HepG2 (cell line): ENCODE results near the gene RRP12. TPM values are rescaled to one million over a fixed set of nuclear protein-coding genes. Genes with fewer than 3 reads are reported as not detected.

Experiments used
- FOXP1 ChIP-seq, 2 experiments: fragments of 450-650 bp in 1 of 2; IDR thresholded peaks; 2 replicates each; pipeline ENCODE4 v1.6.1; 2017 to 2018; ENCODE audit warnings: antibody characterized with exemption in 1 of 2
- HCFC1 ChIP-seq: fragments of 150-350 bp; IDR thresholded peaks from 2 replicates; pipeline ENCODE4 v1.6.1; 2014; ENCODE audit warnings: low read depth, low read length
- JARID2 ChIP-seq: sonication (generic); formaldehyde crosslinking; IDR thresholded peaks from 2 replicates; pipeline ENCODE4 v1.8.1; 2023; ENCODE audit warnings: missing genetic modification reagents, inconsistent platforms; ENCODE audit not compliant: insufficient replicate concordance
- NR2C2 ChIP-seq: sonication (generic); formaldehyde crosslinking; IDR thresholded peaks from 2 replicates; pipeline ENCODE4 v1.4.0; 2020; ENCODE audit warnings: missing genetic modification reagents, mild to moderate bottlenecking, moderate library complexity, borderline replicate concordance
- SAP130 ChIP-seq: IDR thresholded peaks from 2 replicates; pipeline ENCODE4 v1.6.1; 2016; ENCODE audit warnings: low read depth
- SUZ12 ChIP-seq: fragments of 150-350 bp; IDR thresholded peaks from 2 replicates; pipeline ENCODE4 v1.6.1; 2014; ENCODE audit warnings: low read depth, low read length
- YEATS4 ChIP-seq: sonication (generic); formaldehyde crosslinking; IDR thresholded peaks from 2 replicates; pipeline ENCODE4 v1.4.0; 2020; ENCODE audit warnings: missing genetic modification reagents, borderline replicate concordance
- ZBTB21 ChIP-seq: sonication (generic); formaldehyde crosslinking; IDR thresholded peaks from 2 replicates; pipeline ENCODE4 v1.4.0; 2020; ENCODE audit warnings: missing genetic modification reagents
- ZNF20 ChIP-seq: sonication (generic); formaldehyde crosslinking; IDR thresholded peaks from 2 replicates; pipeline ENCODE4 v1.4.0; 2020; ENCODE audit warnings: mild to moderate bottlenecking, moderate library complexity, missing genetic modification reagents
- ZNF33A ChIP-seq: sonication (generic); formaldehyde crosslinking; IDR thresholded peaks from 2 replicates; pipeline ENCODE4 v1.5.1; 2020; ENCODE audit warnings: missing genetic modification reagents, mild to moderate bottlenecking, moderate library complexity, borderline replicate concordance
- ZNF382 ChIP-seq: sonication (generic); formaldehyde crosslinking; IDR thresholded peaks from 2 replicates; pipeline ENCODE4 v1.5.0; 2020; ENCODE audit warnings: missing genetic modification reagents, mild to moderate bottlenecking, borderline replicate concordance
- ZNF747 ChIP-seq: sonication (generic); formaldehyde crosslinking; IDR thresholded peaks from 2 replicates; pipeline ENCODE4 v1.8.1; 2023; ENCODE audit warnings: missing genetic modification reagents, mild to moderate bottlenecking, borderline replicate concordance
- ZNF775 ChIP-seq: sonication (generic); formaldehyde crosslinking; IDR thresholded peaks from 2 replicates; pipeline ENCODE4 v1.4.0; 2020; ENCODE audit warnings: missing genetic modification reagents, mild to moderate bottlenecking, moderate library complexity, borderline replicate concordance
- ZNF816 ChIP-seq: sonication (generic); formaldehyde crosslinking; IDR thresholded peaks from 2 replicates; pipeline ENCODE4 v1.8.0; 2022; ENCODE audit warnings: missing genetic modification reagents, mild to moderate bottlenecking, borderline replicate concordance
- ZNF839 ChIP-seq: sonication (generic); formaldehyde crosslinking; IDR thresholded peaks from 2 replicates; pipeline ENCODE4 v1.4.0; 2020; ENCODE audit warnings: missing genetic modification reagents, mild to moderate bottlenecking, borderline replicate concordance
- ZNF878 ChIP-seq: sonication (generic); formaldehyde crosslinking; IDR thresholded peaks from 2 replicates; pipeline ENCODE4 v1.8.1; 2023; ENCODE audit warnings: mild to moderate bottlenecking, missing genetic modification reagents, moderate library complexity
- polyA plus RNA-seq, 8 experiments: library from polyadenylated mRNA; depleted of rRNA in 3 of 8; stranded (reverse) in 7 of 8; unstranded in 1 of 8; fragments of >200 nt; fragmentation: Illumina TruSeq in 4 of 8; extraction: Trizol in 4 of 8; gene quantifications; 2 replicates each; pipeline versions ENCODE4 v1.2.1 to v1.2.3, GENCODE V29; 2011 to 2016; ENCODE audit warnings: low read depth in 4 of 8, missing spikeins in 1 of 8, mixed read lengths in 1 of 8; ENCODE audit not compliant: insufficient read depth in 1 of 8
- total RNA-seq, 5 experiments: library from RNA; depleted of rRNA; stranded (reverse); fragments of >200 nt; fragmentation: Illumina TruSeq; extraction: Trizol; gene quantifications; 2 replicates each; pipeline ENCODE4 v1.2.3, GENCODE V29; 2016; ENCODE audit warnings: low read depth in 1 of 5
- TF ChIP-seq, protein P1 (sequence below): sonication (generic); formaldehyde crosslinking; conservative IDR thresholded peaks from 2 replicates; pipeline ENCODE4 v1.8.0; 2022; ENCODE audit warnings: missing genetic modification reagents
- TF ChIP-seq, protein P2 (sequence below): sonication (generic); formaldehyde crosslinking; IDR thresholded peaks from 2 replicates; pipeline ENCODE4 v1.4.0; 2020; ENCODE audit warnings: mild to moderate bottlenecking, missing genetic modification reagents
- TF ChIP-seq, protein P3 (sequence below): IDR thresholded peaks from 2 replicates; pipeline ENCODE4 v1.6.1; 2016; ENCODE audit warnings: control low read depth
- TF ChIP-seq, protein P4 (sequence below): sonication (generic); formaldehyde crosslinking; IDR thresholded peaks from 2 replicates; pipeline ENCODE4 v1.5.0; 2020; ENCODE audit warnings: mild to moderate bottlenecking, missing genetic modification reagents
- TF ChIP-seq, protein P5 (sequence below): sonication (generic); formaldehyde crosslinking; IDR thresholded peaks from 2 replicates; pipeline ENCODE4 v1.5.0; 2020; ENCODE audit warnings: missing genetic modification reagents

RRP12 gene
- total and polyA plus RNA-seq, 2 of the 13 experiments (the other 11 are each of a cell fraction or from before 2014, with no cell fraction given): 13.2 to 39.4 TPM

DNA sequence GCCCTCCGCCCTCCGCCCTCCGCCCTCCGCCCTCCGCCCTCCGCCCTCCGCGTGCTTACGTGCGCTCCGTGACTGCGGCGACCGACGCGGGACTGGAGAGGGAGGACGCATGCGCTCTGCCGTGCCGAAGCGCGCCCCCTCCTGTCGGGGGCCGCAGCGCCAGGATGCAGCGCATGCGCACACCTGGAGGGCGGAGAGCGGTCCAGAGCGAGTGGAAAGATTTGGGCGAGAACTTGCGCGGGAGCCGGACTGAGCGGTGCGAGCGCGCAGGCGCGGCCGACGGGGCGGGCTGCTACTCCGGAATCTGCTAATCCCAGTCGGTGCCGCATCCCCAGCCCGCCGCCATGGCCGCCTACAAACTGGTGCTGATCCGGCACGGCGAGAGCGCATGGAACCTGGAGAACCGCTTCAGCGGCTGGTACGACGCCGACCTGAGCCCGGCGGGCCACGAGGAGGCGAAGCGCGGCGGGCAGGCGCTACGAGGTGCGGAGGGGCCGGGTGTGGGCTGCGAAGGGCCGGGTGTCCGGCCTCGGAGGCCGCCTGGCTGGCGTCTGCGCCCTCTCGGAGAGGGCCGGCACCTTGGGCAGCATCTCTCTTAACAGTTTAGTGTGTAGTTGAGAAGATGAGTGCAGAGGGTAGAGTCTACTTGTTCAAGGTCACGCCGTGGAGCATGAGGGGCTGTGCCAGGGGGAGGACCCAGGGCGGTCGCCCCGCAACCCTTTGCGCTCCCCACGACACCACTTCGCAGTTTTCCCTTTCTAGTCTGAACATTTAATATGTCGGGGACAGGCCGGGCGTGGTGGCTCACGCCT, 25.0 kb upstream of the RRP12 start, which contains the start of gene PGAM1 (continued):
- TF ChIP-seq, protein P1, sequence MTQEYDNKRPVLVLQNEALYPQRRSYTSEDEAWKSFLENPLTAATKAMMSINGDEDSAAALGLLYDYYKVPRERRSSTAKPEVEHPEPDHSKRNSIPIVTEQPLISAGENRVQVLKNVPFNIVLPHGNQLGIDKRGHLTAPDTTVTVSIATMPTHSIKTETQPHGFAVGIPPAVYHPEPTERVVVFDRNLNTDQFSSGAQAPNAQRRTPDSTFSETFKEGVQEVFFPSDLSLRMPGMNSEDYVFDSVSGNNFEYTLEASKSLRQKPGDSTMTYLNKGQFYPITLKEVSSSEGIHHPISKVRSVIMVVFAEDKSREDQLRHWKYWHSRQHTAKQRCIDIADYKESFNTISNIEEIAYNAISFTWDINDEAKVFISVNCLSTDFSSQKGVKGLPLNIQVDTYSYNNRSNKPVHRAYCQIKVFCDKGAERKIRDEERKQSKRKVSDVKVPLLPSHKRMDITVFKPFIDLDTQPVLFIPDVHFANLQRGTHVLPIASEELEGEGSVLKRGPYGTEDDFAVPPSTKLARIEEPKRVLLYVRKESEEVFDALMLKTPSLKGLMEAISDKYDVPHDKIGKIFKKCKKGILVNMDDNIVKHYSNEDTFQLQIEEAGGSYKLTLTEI (CRISPR knock-in tag): no peak
- no peak for TF ChIP-seq FOXP1 (IDR thresholded peaks at IDR 0.05)
- no peak for TF ChIP-seq FOXP1 (CRISPR knock-in tag; IDR thresholded peaks at IDR 0.05)
- TF ChIP-seq, protein P2, sequence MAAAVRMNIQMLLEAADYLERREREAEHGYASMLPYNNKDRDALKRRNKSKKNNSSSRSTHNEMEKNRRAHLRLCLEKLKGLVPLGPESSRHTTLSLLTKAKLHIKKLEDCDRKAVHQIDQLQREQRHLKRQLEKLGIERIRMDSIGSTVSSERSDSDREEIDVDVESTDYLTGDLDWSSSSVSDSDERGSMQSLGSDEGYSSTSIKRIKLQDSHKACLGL (CRISPR knock-in tag): no peak
- TF ChIP-seq ZNF20 (CRISPR knock-in tag): no peak
- peak; percentile 97 for TF ChIP-seq NR2C2 (CRISPR knock-in tag)
- peak; percentile 76 for TF ChIP-seq SAP130 (CRISPR knock-in tag)
- TF ChIP-seq ZNF839: no peak
- TF ChIP-seq, protein P3, sequence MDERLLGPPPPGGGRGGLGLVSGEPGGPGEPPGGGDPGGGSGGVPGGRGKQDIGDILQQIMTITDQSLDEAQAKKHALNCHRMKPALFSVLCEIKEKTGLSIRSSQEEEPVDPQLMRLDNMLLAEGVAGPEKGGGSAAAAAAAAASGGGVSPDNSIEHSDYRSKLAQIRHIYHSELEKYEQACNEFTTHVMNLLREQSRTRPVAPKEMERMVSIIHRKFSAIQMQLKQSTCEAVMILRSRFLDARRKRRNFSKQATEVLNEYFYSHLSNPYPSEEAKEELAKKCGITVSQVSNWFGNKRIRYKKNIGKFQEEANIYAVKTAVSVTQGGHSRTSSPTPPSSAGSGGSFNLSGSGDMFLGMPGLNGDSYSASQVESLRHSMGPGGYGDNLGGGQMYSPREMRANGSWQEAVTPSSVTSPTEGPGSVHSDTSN (CRISPR knock-in tag): no peak
- TF ChIP-seq, protein P4, sequence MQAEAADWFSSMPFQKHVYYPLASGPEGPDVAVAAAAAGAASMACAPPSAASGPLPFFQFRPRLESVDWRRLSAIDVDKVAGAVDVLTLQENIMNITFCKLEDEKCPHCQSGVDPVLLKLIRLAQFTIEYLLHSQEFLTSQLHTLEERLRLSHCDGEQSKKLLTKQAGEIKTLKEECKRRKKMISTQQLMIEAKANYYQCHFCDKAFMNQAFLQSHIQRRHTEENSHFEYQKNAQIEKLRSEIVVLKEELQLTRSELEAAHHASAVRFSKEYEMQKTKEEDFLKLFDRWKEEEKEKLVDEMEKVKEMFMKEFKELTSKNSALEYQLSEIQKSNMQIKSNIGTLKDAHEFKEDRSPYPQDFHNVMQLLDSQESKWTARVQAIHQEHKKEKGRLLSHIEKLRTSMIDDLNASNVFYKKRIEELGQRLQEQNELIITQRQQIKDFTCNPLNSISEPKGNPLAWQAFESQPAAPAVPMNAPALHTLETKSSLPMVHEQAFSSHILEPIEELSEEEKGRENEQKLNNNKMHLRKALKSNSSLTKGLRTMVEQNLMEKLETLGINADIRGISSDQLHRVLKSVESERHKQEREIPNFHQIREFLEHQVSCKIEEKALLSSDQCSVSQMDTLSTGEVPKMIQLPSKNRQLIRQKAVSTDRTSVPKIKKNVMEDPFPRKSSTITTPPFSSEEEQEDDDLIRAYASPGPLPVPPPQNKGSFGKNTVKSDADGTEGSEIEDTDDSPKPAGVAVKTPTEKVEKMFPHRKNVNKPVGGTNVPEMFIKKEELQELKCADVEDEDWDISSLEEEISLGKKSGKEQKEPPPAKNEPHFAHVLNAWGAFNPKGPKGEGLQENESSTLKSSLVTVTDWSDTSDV (CRISPR knock-in tag): no peak
- no peak for TF ChIP-seq ZNF878 (CRISPR knock-in tag)
- no peak for TF ChIP-seq ZNF775 (CRISPR knock-in tag)
- no peak for TF ChIP-seq ZNF33A (CRISPR knock-in tag)
- peak; percentile 78; the same call in 1 of the 2 replicates for TF ChIP-seq YEATS4 (CRISPR knock-in tag)
- TF ChIP-seq ZNF816 (CRISPR knock-in tag): no peak
- TF ChIP-seq JARID2 (CRISPR knock-in tag): no peak
- no peak for TF ChIP-seq ZNF382 (CRISPR knock-in tag)
- no peak for TF ChIP-seq ZBTB21 (CRISPR knock-in tag)
- TF ChIP-seq, protein P5, sequence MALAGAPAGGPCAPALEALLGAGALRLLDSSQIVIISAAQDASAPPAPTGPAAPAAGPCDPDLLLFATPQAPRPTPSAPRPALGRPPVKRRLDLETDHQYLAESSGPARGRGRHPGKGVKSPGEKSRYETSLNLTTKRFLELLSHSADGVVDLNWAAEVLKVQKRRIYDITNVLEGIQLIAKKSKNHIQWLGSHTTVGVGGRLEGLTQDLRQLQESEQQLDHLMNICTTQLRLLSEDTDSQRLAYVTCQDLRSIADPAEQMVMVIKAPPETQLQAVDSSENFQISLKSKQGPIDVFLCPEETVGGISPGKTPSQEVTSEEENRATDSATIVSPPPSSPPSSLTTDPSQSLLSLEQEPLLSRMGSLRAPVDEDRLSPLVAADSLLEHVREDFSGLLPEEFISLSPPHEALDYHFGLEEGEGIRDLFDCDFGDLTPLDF (CRISPR knock-in tag): peak; percentile 89
- TF ChIP-seq ZNF747: no peak
- no peak for TF ChIP-seq SUZ12
- peak; percentile 29 for TF ChIP-seq HCFC1
